GM19043 (cell line): ENCODE data around the gene WIPI1.

Experiments used
- ATAC-seq: cut with Tn5 transposase; IDR thresholded peaks from one replicate; pipeline ENCODE4 v1.9.1; 2021; ENCODE audit warnings: low read depth; ENCODE audit not compliant: unreplicated experiment

The WIPI1 gene

GRCh38 chr17:68440526-68440925 lies 16.8 kb downstream of the WIPI1 start:
- no peak for ATAC-seq

GRCh38 chr17:68439656-68440290 lies 17.5 kb downstream of the WIPI1 start:
- ATAC-seq, result no peak

GRCh38 chr17:68437979-68438822 lies 19.1 kb downstream of the WIPI1 start:
- peak; percentile 82 for ATAC-seq

GRCh38 chr17:68435876-68436842 lies 21.1 kb downstream of the WIPI1 start:
- no peak for ATAC-seq

- ATAC-seq, result no peak
Measured at GRCh38 chr17:68435361-68435760, 21.9 kb downstream of the WIPI1 start.

GRCh38 chr17:68433911-68434508 lies 23.3 kb downstream of the WIPI1 start:
- no peak for ATAC-seq

GRCh38 chr17:68433211-68433610 lies 24.1 kb downstream of the WIPI1 start:
- ATAC-seq, result no peak

- no peak for ATAC-seq
Measured at GRCh38 chr17:68432086-68432864, 25.0 kb downstream of the WIPI1 start.

- no peak for ATAC-seq
Measured at GRCh38 chr17:68431661-68432071, 25.6 kb downstream of the WIPI1 start.

- no peak for ATAC-seq
Measured at GRCh38 chr17:68431045-68431608, 26.2 kb downstream of the WIPI1 start.

GRCh38 chr17:68429881-68430280 lies 27.4 kb downstream of the WIPI1 start:
- no peak for ATAC-seq

GRCh38 chr17:68428498-68429172 lies 28.7 kb downstream of the WIPI1 start:
- ATAC-seq, result no peak

- no peak for ATAC-seq
Measured at GRCh38 chr17:68427575-68427974, 29.7 kb downstream of the WIPI1 start.

GRCh38 chr17:68425979-68426378 lies 31.3 kb downstream of the WIPI1 start:
- no peak for ATAC-seq

- ATAC-seq, result no peak
Measured at GRCh38 chr17:68424861-68425260, 32.4 kb downstream of the WIPI1 start.

GRCh38 chr17:68424203-68424602 lies 33.1 kb downstream of the WIPI1 start:
- no peak for ATAC-seq

GRCh38 chr17:68423251-68423650 lies 34.0 kb downstream of the WIPI1 start:
- no peak for ATAC-seq

- no peak for ATAC-seq
Measured at GRCh38 chr17:68422821-68423220, 34.5 kb downstream of the WIPI1 start.

- ATAC-seq, result no peak
Measured at GRCh38 chr17:68421486-68421885, 35.8 kb downstream of the WIPI1 start.
